Activated CD4-positive, alpha-beta T cell treated with anti-CD3 and anti-CD28 coated beads, Interleukin-2, amount 10 ng/mL, durations not matched to agents 24 days and 14 days (primary cell): ENCODE measurements around the gene DHRS3. TPM values are rescaled to one million over a fixed set of nuclear protein-coding genes. Genes with fewer than 3 reads are reported as not detected.

Source experiments
- DNase-seq: peaks from one replicate; pipeline ENCODE4 v3.0.0; 2022
- H3K27ac Mint-ChIP-seq: one replicate; pipeline ENCODE4 v1.8.0; 2022; ENCODE audit warnings: mild to moderate bottlenecking, mixed read lengths
- H3K27me3 Mint-ChIP-seq: one replicate; pipeline ENCODE4 v1.8.0; 2022; ENCODE audit warnings: mixed read lengths
- H3K36me3 Mint-ChIP-seq: one replicate; pipeline ENCODE4 v1.8.0; 2022; ENCODE audit warnings: low read depth, mild to moderate bottlenecking, mixed read lengths
- H3K4me1 Mint-ChIP-seq: one replicate; pipeline ENCODE4 v1.8.0; 2021; ENCODE audit warnings: mixed read lengths
- H3K4me3 Mint-ChIP-seq: one replicate; pipeline ENCODE4 v1.8.0; 2022; ENCODE audit warnings: mild to moderate bottlenecking, moderate library complexity, mixed read lengths
- H3K9me3 Mint-ChIP-seq: one replicate; pipeline ENCODE4 v1.8.0; 2021; ENCODE audit warnings: mixed read lengths
- intact Hi-C: fragments of 100-400 bp; cut with micrococcal nuclease; formaldehyde crosslinking; loops from one replicate; pipeline ENCODE4 v1.15.1; 2023
- total RNA-seq: library from RNA; stranded (reverse); gene quantifications from 2 replicates; pipeline ENCODE4 v1.2.3, GENCODE V29; 2022

The DHRS3 gene
- total RNA-seq, 1 donor from 2014 or later = 69.2 TPM

- H3K4me1 Mint-ChIP-seq = peaks cover 13% of the 10 kb centered on the region
- peak overlapping the region; percentile 57 for H3K27ac Mint-ChIP-seq
- peak overlapping the region; percentile 54 for H3K4me3 Mint-ChIP-seq
- intact Hi-C loops = no loop called here
- no peak for DNase-seq
- H3K36me3 Mint-ChIP-seq = peaks cover 19% of the 10 kb centered on the region
- H3K9me3 Mint-ChIP-seq = no peaks in the 10 kb centered on the region
- peaks cover 7% of the 10 kb centered on the region for H3K27me3 Mint-ChIP-seq
Observed at GRCh38 chr1:12594490-12594889, 23.5 kb downstream of the DHRS3 start.

GRCh38 chr1:12593621-12594066, 24.4 kb downstream of the DHRS3 start:
- Mint-ChIP-seq H3K4me1 (peaks cover 13% of the 10 kb centered on the region), H3K4me3 (no peak overlapping the region), H3K27ac (no peak overlapping the region), H3K27me3 (peaks cover 7% of the 10 kb centered on the region), H3K9me3 (no peaks in the 10 kb centered on the region), H3K36me3 (peaks cover 23% of the 10 kb centered on the region)
- DNase-seq = no peak
- intact Hi-C loops = no loop called here

GRCh38 chr1:12592496-12592895, 25.5 kb downstream of the DHRS3 start:
- peaks cover 7% of the 10 kb centered on the region for H3K27me3 Mint-ChIP-seq
- H3K36me3 Mint-ChIP-seq = peaks cover 32% of the 10 kb centered on the region
- peak overlapping the region; percentile 30 for H3K27ac Mint-ChIP-seq
- H3K4me1 Mint-ChIP-seq = peaks cover 20% of the 10 kb centered on the region
- intact Hi-C loops = no loop called here
- H3K4me3 Mint-ChIP-seq = no peak overlapping the region
- no peaks in the 10 kb centered on the region for H3K9me3 Mint-ChIP-seq
- DNase-seq = no peak

- Mint-ChIP-seq H3K27me3 (peaks cover 5% of the 10 kb centered on the region), H3K27ac (no peak overlapping the region), H3K4me3 (no peak overlapping the region), H3K4me1 (peaks cover 17% of the 10 kb centered on the region), H3K9me3 (no peaks in the 10 kb centered on the region), H3K36me3 (peaks cover 32% of the 10 kb centered on the region)
- intact Hi-C loops = no loop called here
- DNase-seq = no peak
Observed at GRCh38 chr1:12591267-12591938, 26.6 kb downstream of the DHRS3 start.

GRCh38 chr1:12588695-12589094, 29.3 kb downstream of the DHRS3 start:
- intact Hi-C loops = no loop called here
- no peak overlapping the region for H3K27ac Mint-ChIP-seq

GRCh38 chr1:12587981-12588640, 29.9 kb downstream of the DHRS3 start:
- no peak for DNase-seq
- Mint-ChIP-seq H3K4me3 (no peak overlapping the region), H3K9me3 (no peaks in the 10 kb centered on the region), H3K36me3 (peaks cover 32% of the 10 kb centered on the region), H3K27ac (no peak overlapping the region), H3K27me3 (no peaks in the 10 kb centered on the region), H3K4me1 (peaks cover 11% of the 10 kb centered on the region)
- intact Hi-C loops = no loop called here

More at GRCh38 chr1:12588695-12589094, 29.3 kb downstream of the DHRS3 start:
- H3K36me3 Mint-ChIP-seq = peaks cover 27% of the 10 kb centered on the region
- no peaks in the 10 kb centered on the region for H3K9me3 Mint-ChIP-seq
- no peak for DNase-seq
- no peaks in the 10 kb centered on the region for H3K27me3 Mint-ChIP-seq
- H3K4me3 Mint-ChIP-seq = no peak overlapping the region
- peaks cover 11% of the 10 kb centered on the region for H3K4me1 Mint-ChIP-seq

GRCh38 chr1:12585951-12586942, 31.8 kb downstream of the DHRS3 start:
- no peak for DNase-seq
- Mint-ChIP-seq H3K9me3 (no peaks in the 10 kb centered on the region), H3K27ac (no peak overlapping the region), H3K4me1 (peaks cover 11% of the 10 kb centered on the region), H3K27me3 (no peaks in the 10 kb centered on the region), H3K4me3 (no peak overlapping the region), H3K36me3 (peaks cover 30% of the 10 kb centered on the region)
- intact Hi-C loops = no loop called here

GRCh38 chr1:12585536-12585935, 32.5 kb downstream of the DHRS3 start:
- intact Hi-C loops = no loop called here

GRCh38 chr1:12584900-12585525, 33.0 kb downstream of the DHRS3 start:
- no peak overlapping the region for H3K27ac Mint-ChIP-seq
- no peak for DNase-seq
- H3K27me3 Mint-ChIP-seq = no peaks in the 10 kb centered on the region
- intact Hi-C loops = no loop called here
- peaks cover 11% of the 10 kb centered on the region for H3K4me1 Mint-ChIP-seq
- peaks cover 30% of the 10 kb centered on the region for H3K36me3 Mint-ChIP-seq
- no peak overlapping the region for H3K4me3 Mint-ChIP-seq
- H3K9me3 Mint-ChIP-seq = no peaks in the 10 kb centered on the region

More at GRCh38 chr1:12585536-12585935, 32.5 kb downstream of the DHRS3 start:
- H3K4me1 Mint-ChIP-seq = peaks cover 11% of the 10 kb centered on the region
- H3K9me3 Mint-ChIP-seq = no peaks in the 10 kb centered on the region
- H3K36me3 Mint-ChIP-seq = peaks cover 28% of the 10 kb centered on the region
- no peaks in the 10 kb centered on the region for H3K27me3 Mint-ChIP-seq
- DNase-seq = no peak
- no peak overlapping the region for H3K4me3 Mint-ChIP-seq
- H3K27ac Mint-ChIP-seq = no peak overlapping the region

- H3K27me3 Mint-ChIP-seq = no peaks in the 10 kb centered on the region
- H3K4me1 Mint-ChIP-seq = peaks cover 9% of the 10 kb centered on the region
- DNase-seq = no peak
- peaks cover 24% of the 10 kb centered on the region for H3K36me3 Mint-ChIP-seq
- no peak overlapping the region for H3K27ac Mint-ChIP-seq
- no peaks in the 10 kb centered on the region for H3K9me3 Mint-ChIP-seq
- intact Hi-C loops = no loop called here
- H3K4me3 Mint-ChIP-seq = no peak overlapping the region
Observed at GRCh38 chr1:12583484-12583883, 34.5 kb downstream of the DHRS3 start.

GRCh38 chr1:12582649-12583048, 35.4 kb downstream of the DHRS3 start:
- no peak overlapping the region for H3K4me3 Mint-ChIP-seq
- no peaks in the 10 kb centered on the region for H3K9me3 Mint-ChIP-seq
- peaks cover 22% of the 10 kb centered on the region for H3K36me3 Mint-ChIP-seq
- H3K27ac Mint-ChIP-seq = no peak overlapping the region
- intact Hi-C loops = no loop called here
- no peak for DNase-seq
- H3K27me3 Mint-ChIP-seq = no peaks in the 10 kb centered on the region
- H3K4me1 Mint-ChIP-seq = peaks cover under 1% of the 10 kb centered on the region

- Mint-ChIP-seq H3K4me1 (no peaks in the 10 kb centered on the region), H3K9me3 (no peaks in the 10 kb centered on the region), H3K4me3 (no peak overlapping the region), H3K27ac (no peak overlapping the region), H3K36me3 (peaks cover 32% of the 10 kb centered on the region), H3K27me3 (no peaks in the 10 kb centered on the region)
- intact Hi-C loops = no loop called here
- DNase-seq = no peak
Observed at GRCh38 chr1:12581179-12581578, 36.8 kb downstream of the DHRS3 start.

- Mint-ChIP-seq H3K4me3 (no peak overlapping the region), H3K9me3 (no peaks in the 10 kb centered on the region), H3K36me3 (peaks cover 32% of the 10 kb centered on the region), H3K27ac (no peak overlapping the region), H3K4me1 (no peaks in the 10 kb centered on the region), H3K27me3 (no peaks in the 10 kb centered on the region)
- no peak for DNase-seq
- intact Hi-C loops = no loop called here
Observed at GRCh38 chr1:12580054-12580887, 37.7 kb downstream of the DHRS3 start.
